Peyer's patch (tissue), 4 donors: ENCODE results near the gene SIDT2. TPM values are rescaled to one million over a fixed set of nuclear protein-coding genes. Genes with fewer than 3 reads are reported as not detected.

Experiments
- DNase-seq, 3 donors: peaks; one replicate each; pipeline ENCODE4 v3.0.0-alpha.2; 2017 to 2019
- H3K27ac ChIP-seq, 4 donors: fragments of 200-600 bp; sonication (generic); one replicate each; pipeline ENCODE4 v1.5.1; 2016 to 2019
- H3K27me3 ChIP-seq, 2 donors: fragments of 200-600 bp; sonication (generic); one replicate each; pipeline ENCODE4 v1.5.1; 2019
- H3K36me3 ChIP-seq, 3 donors: fragments of 200-600 bp; sonication (generic); one replicate each; pipeline ENCODE4 v1.5.1; 2016 to 2019
- H3K4me1 ChIP-seq, 4 donors: fragments of 200-600 bp; sonication (generic); one replicate each; pipeline ENCODE4 v1.5.1; 2016 to 2019
- H3K4me3 ChIP-seq, 4 donors: fragments of 200-600 bp; sonication (generic); 1 replicate in 3 of 4; 2 replicates in 1 of 4; pipeline ENCODE4 v1.5.1; 2016 to 2019; ENCODE audit warnings: mild to moderate bottlenecking in 1 of 4
- H3K9me3 ChIP-seq, 4 donors: fragments of 200-600 bp; sonication (generic); one replicate each; pipeline ENCODE4 v1.5.1; 2016 to 2019; ENCODE audit warnings: mild to moderate bottlenecking in 1 of 4
- POLR2A ChIP-seq, 2 donors: fragments of 450-650 bp; IDR thresholded peaks; one replicate each; pipeline ENCODE4 v1.5.1; 2017; ENCODE audit warnings: antibody characterized with exemption in 2 of 2, mild to moderate bottlenecking in 2 of 2, moderate library complexity in 2 of 2
- total RNA-seq, 4 donors: library from RNA; depleted of rRNA; stranded (reverse); fragments of >200 nt; gene quantifications; one replicate each; pipeline ENCODE4 v1.1.0, GENCODE V29; 2016
- TF ChIP-seq, protein P1 (sequence below), 6 experiments: fragments of 450-650 bp in 4 of 6; fragments of 200-600 bp in 2 of 6; sonication (generic) in 1 of 6; IDR thresholded peaks; one replicate each; pipeline ENCODE4 v1.5.1; 2017 to 2019; ENCODE audit warnings: antibody characterized with exemption in 6 of 6, mild to moderate bottlenecking in 3 of 6, moderate library complexity in 1 of 6

Gene SIDT2
- total RNA-seq, 4 donors from 2014 or later: 69.3 to 201 (median 162) TPM

DNA sequence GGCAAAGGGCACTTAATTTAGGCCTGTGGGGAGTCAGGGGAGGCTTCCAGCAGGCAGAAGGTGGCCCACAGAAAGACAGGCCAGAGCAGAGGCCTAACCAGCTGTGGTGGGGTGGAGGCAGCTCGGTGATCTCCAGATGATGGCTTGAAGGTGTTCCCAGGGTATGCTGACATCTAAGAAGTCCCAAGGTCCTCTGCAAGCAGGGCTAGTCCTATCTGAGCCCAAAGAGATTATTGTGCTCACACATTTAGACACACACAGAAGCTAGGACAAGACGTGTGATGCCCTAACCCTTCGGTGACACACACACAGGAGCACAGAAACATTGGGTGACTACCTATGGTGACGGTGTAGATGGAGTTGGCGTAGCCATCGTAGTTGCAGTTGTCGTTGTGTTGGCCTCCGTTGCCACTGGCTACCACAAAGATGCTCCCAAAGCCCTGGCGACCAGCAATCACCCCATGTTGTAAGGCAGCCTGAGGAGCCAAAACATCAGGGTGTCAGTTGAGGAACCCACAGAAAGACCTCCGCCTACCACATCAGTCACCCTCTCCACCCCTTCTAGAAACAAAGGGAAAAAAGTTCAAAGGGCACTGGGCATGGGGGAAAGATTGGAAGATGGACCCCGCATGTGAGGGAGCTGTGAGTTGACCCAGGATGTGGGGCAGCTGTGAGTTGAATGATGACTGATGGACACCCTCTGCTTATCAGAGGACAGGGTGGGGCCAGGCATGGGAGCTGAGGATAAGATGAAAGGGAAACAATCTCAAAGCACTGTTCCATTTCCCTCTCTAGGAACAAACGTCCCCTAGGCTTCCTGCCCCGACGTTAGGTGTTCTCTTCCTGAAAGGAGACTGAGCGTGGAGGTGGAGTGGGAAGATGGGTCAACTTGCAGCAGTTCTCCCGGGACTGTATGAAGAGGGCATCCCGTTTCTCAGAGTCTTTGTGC, 45.5 kb downstream of the SIDT2 start:
- Histone ChIP-seq H3K9me3 (no peaks in the 10 kb centered on the region), H3K27ac (peak overlapping the region in 3 of 4 donors; percentile 39 to 85 (median 66)), H3K27me3 (no peaks in the 10 kb centered on the region), H3K36me3 (peaks cover 0 to 63% (median 0%) of the 10 kb centered on the region in 3 donors), H3K4me3 (no peak overlapping the region), H3K4me1 (peaks cover 0 to 71% (median 7%) of the 10 kb centered on the region in 4 donors)
- TF ChIP-seq POLR2A (IDR thresholded peaks at IDR 0.05): no peak
- TF ChIP-seq, protein P1, sequence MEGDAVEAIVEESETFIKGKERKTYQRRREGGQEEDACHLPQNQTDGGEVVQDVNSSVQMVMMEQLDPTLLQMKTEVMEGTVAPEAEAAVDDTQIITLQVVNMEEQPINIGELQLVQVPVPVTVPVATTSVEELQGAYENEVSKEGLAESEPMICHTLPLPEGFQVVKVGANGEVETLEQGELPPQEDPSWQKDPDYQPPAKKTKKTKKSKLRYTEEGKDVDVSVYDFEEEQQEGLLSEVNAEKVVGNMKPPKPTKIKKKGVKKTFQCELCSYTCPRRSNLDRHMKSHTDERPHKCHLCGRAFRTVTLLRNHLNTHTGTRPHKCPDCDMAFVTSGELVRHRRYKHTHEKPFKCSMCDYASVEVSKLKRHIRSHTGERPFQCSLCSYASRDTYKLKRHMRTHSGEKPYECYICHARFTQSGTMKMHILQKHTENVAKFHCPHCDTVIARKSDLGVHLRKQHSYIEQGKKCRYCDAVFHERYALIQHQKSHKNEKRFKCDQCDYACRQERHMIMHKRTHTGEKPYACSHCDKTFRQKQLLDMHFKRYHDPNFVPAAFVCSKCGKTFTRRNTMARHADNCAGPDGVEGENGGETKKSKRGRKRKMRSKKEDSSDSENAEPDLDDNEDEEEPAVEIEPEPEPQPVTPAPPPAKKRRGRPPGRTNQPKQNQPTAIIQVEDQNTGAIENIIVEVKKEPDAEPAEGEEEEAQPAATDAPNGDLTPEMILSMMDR (IDR thresholded peaks at IDR 0.05): no peak
- peak in 1 of 3 donors; percentile 64 for DNase-seq

DNA sequence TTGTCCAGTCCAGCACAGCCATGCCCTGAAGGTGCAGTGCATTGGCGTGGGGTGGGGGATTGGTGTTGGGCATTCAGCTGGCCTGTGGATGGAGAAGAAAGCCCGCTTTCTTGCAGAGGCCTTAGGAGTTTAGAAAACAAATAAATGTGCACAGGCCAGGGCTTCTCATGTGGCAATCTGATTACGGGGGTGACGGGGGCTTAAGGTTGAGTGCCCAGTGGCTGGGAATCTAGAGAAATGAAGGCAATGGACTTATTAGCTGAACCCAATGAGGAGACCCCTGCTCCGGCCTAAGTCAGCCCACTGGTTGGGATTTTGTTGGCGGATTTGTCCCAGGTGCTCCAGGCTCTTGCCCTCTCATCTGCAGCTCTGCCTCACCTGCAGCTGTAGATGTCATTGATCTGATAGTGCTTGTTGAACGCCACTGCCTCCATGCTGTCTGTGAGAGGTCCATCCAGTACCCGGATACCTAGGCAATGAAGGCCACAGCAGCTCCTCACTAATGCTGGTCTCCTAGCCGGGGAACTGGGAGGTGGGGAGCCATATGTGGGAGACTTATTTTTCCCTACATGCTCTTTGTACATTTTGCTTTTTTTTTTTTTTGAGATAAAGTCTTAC, 47.1 kb downstream of the SIDT2 start:
- DNase-seq: no peak
- no peak overlapping the region for H3K4me3 ChIP-seq
- peaks cover 0 to 62% (median 0%) of the 10 kb centered on the region in 3 donors for H3K36me3 ChIP-seq
- no peaks in the 10 kb centered on the region for H3K9me3 ChIP-seq
- TF ChIP-seq POLR2A (IDR thresholded peaks at IDR 0.05): no peak
- TF ChIP-seq, protein P1 (IDR thresholded peaks at IDR 0.05): no peak
- H3K4me1 ChIP-seq: peaks cover 0 to 66% (median 10%) of the 10 kb centered on the region in 4 donors
- H3K27ac ChIP-seq: peak overlapping the region in 2 of 4 donors; percentile 61 to 66
- no peaks in the 10 kb centered on the region for H3K27me3 ChIP-seq

DNA sequence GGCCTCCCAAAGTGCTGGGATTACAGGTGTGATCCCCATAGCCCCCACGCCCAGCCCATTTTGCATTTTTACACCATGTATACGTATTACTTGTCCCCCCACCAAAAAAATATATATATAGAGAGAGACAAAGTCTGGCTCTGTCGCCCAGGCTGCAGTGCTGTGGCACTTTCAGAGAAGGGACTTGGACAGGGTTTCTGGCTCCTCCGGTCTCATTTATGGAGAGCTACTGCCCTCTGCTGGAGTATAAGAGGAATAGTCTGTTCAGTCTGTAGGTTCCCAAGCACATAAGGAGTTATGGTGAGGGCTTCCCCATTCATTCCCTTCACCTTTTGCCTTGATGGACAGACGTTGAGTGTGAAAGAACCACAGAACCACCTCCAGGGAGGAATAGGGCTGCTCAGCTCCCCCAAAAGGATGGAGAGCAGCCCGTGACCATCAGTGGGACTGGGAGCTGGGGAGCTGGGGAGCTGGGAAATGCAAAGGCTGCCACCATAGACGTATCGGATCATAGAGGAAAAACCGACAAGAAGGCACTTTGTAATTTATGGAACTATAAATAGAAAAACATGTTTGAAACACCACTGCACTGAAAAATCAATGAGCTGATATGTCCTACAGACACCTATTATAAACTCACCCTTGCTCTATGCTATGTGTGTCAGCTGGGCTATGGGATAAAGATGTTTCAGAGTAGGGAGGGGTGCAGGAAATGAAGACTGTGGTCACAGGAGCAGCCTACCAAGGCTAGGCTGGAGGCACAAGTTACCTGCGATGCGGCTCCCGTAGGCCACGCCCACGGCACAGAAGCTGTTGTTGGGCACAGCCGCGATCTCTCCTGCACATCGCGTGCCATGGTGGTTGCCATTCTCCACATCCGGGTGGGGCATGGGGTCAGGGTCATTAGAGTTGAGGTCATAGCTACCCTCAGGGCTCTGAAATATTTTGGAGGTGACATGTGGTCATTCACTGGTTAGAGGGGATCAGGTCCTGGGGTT, 48.1 kb downstream of the SIDT2 start:
- TF ChIP-seq, protein P1 (IDR thresholded peaks at IDR 0.05): peak; percentile 54 to 93 (median 81)
- no peak for TF ChIP-seq POLR2A (IDR thresholded peaks at IDR 0.05)
- Histone ChIP-seq H3K36me3 (peaks cover 0 to 61% (median 0%) of the 10 kb centered on the region in 3 donors), H3K27ac (peak overlapping the region in 1 of 4 donors; percentile 36)

DNA sequence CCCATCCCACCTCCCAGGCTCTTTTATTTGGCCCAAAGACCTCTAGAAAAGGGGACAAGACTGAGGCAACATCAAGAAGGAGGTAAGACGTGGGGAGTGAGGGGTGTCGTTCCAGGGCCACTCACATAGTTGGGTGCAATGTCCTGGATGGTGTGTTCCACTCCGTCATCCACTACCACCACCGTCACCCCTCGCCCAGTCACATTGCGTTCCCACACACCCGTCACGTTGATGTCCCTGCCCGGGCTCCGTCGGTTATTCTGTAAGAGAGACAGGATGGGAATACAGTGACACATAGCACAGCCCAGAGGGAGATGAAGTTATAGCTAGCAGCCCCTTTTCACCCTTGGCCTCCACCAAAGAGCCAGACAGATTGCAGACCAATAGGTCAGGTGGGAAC, 49.5 kb downstream of the SIDT2 start:
- Histone ChIP-seq H3K4me3 (no peak overlapping the region), H3K4me1 (peaks cover 0 to 46% (median 11%) of the 10 kb centered on the region in 4 donors), H3K27ac (no peak overlapping the region), H3K27me3 (no peaks in the 10 kb centered on the region), H3K36me3 (peaks cover 0 to 51% (median 0%) of the 10 kb centered on the region in 3 donors), H3K9me3 (no peaks in the 10 kb centered on the region)
- no peak for DNase-seq
- TF ChIP-seq, protein P1 (IDR thresholded peaks at IDR 0.05): no peak
- TF ChIP-seq POLR2A (IDR thresholded peaks at IDR 0.05): no peak

More for the DNA sequence above, 48.1 kb downstream of the SIDT2 start:
- no peaks in the 10 kb centered on the region for H3K27me3 ChIP-seq
- H3K9me3 ChIP-seq: no peaks in the 10 kb centered on the region
- peak in 2 of 3 donors; percentile 51 to 67 for DNase-seq
- H3K4me3 ChIP-seq: no peak overlapping the region
- H3K4me1 ChIP-seq: peaks cover 0 to 57% (median 12%) of the 10 kb centered on the region in 4 donors

DNA sequence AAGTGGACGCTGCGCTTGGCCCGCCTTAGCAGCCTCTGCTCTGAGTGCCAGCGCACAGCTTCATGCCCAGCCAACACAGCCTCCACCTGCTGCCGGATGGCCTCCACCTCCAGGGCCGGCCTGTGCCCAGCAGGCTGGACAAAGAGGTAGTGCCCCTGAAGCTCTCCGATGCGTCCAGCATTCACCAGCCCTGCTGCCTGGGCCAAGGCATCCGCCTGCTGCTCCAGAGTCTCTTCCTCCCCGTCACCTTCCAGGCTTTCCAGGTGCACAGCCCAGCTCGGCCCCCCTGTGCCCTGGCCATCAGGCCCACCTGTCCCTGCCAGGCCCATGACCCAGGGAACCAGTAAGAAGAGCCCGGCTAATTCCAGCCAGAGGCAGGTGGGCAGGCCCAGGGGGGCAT, 50.9 kb downstream of the SIDT2 start:
- Histone ChIP-seq H3K27me3 (no peaks in the 10 kb centered on the region), H3K9me3 (no peaks in the 10 kb centered on the region), H3K4me3 (no peak overlapping the region), H3K27ac (peak overlapping the region in 1 of 4 donors; percentile 96), H3K4me1 (peaks cover 0 to 44% (median 11%) of the 10 kb centered on the region in 4 donors), H3K36me3 (peaks cover 0 to 43% (median 0%) of the 10 kb centered on the region in 3 donors)
- no peak for DNase-seq
- TF ChIP-seq POLR2A (IDR thresholded peaks at IDR 0.05): no peak
- TF ChIP-seq, protein P1 (IDR thresholded peaks at IDR 0.05): no peak
